HG03196 (cell line): ENCODE data around the gene EIF4G1.

Experiments used
- ATAC-seq: cut with Tn5 transposase; IDR thresholded peaks from one replicate; pipeline ENCODE4 v1.9.1; 2021; ENCODE audit not compliant: unreplicated experiment

The EIF4G1 gene

DNA sequence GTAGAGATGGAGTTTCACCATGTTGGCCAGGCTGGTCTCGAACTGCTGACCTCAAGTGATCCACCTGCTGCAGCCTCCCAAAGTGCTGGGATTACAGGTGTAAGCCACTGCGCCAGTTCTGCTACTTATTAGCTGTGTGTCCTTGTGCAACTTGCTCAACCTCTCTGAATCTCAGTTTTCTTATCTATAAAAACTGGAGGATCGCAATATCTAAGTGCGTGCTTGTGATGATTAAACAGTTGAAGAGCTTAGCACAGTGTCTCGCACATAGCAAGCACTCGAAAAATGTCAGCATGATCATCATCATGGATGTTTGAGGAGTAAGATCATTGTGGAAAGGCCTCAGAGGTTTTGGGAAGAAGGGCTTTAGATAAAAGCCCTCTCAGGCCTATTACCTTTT is 36.2 kb downstream of the EIF4G1 start:
- no peak for ATAC-seq

DNA sequence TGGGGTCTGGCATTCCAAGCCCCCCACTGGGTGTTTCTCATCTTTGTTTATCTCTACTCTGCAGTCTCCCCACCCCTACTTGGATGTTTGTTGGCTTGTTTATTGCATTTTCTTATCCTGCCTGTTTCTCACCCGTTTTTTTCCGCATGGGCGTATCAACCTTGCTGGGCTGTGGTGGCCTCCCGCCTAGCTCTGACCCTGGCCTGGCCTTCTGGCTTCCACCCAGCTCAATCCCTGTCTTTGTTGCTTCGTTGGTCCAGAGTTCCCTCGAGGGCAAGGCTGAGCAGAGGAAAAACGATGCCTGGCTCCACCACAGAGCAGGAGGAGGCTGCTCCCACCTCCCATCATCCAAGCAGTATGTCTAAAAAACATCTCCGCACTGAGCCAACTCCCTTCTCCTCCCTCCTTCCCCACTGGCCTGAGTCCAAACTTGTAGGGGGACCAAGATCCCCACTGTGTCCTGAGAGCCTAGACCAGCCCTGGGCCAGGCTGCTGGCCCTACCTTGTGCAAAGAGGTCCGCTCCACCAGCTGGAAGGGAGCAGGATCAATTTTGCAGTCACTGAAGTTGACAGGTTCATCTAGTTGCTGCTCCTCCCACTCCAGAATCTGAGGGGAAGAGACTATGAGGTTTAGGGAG is 37.2 kb downstream of the EIF4G1 start:
- no peak for ATAC-seq

DNA sequence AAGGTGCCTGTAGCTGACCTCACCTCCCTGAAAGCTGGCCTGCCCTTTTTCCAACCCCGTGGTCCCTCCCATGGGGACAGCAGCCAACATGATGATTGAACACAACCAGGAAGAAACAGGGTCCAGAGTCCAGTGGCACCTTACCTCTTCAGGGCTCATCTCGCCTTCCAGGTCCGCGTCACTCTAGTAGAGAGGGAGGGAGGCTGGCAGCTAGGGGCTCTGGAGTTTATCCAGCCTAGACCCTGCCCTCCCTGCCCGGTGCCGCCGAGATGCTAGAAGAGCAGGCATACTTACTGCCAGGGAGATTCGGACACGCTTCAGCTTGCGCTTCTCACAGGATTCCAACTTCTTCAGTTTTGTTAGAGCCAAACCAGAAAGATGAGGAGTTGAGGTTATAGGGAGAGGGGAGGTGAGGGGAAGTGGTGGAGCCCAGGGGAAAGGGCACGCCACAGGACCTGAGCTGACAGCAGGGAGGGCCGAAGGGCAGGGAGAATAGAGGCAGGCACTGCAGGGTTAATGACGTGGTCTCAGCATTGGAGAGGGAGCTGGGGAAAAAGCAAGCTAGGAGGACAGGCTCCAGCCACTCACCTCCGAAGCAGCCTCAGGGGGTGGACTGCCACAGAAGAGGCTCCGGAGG is 37.9 kb downstream of the EIF4G1 start:
- no peak for ATAC-seq

DNA sequence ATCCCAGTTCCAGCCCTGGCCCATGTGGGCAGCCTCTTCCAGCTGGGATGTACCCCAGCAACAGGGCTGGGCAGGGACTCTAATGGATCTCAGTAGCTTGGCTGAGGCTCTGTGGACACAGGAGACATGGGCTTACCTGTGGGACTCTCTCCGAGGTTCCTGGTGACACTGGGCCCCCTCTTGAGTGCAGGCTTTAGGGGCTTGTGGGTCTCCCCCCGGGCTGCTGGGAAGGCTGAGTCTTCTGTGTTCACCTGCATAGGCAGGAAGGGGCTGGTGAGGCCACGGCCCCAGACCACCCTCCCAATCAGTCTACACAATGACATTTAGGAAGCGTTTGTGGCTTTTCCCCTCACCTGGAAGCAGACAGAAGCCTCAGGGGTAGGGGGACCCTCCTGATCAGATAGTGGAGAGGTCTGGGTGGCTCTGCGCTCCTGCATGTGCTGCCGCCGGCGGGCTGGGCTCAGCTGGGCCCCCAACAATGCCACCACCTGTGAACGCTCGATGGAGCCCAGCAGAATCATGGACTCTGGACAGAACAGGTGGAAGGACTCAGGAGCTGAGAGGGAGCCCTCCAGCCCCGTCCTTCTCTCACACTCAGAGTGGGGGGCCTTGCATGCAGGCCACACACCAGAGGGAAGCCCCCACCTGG is 38.6 kb downstream of the EIF4G1 start:
- ATAC-seq: no peak

DNA sequence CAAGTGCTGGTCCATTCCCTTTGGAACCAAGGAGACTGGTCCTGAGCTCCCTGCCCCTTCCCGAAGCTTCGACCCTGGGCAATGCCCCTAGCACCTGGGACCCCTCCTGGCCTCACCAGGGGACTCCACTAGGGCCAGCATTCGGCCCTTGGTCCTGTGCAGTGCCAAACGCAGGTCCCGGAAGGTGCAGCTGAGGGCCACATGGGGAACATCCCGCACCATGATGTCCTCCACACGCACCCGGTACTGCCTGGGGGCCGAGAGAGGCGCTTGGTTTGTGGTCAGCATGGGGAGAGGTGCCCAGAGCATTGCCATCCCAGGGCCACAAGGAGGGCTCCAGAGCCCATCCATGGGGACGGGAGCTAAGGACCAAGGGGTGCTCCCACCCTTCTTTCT is 39.1 kb downstream of the EIF4G1 start:
- no peak for ATAC-seq

DNA sequence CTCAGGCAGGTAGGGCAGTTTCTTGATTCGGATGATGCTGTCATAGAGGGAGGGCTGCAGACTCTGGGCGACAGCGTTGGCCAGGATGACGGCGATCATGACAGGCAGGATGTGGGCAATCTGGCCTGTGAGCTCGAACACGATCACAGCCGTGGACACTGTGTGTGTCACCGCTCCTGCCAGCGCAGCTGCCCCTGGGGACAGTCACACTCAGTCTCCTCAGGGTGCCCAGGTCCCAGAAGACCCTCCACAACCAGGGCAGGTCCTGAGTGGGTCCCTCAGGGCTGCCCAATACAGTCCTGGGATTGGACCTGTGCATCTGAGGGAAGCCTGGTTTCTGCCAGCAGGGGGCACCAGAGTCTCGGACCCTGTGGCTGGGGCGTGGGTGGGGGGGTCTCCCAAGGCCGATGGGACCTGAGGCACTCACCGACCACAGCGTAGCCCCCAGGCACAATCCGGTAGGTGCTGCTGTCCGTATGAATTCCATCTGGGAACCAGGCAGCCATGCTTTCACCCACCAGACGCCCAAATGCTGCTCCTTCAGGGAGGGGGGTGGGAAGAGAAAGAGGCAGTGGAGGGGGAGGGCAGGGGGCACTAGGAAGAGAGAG is 39.8 kb downstream of the EIF4G1 start:
- no peak for ATAC-seq

GRCh38 chr3:184354754-184355153 is 40.3 kb downstream of the EIF4G1 start:
- ATAC-seq: no peak

DNA sequence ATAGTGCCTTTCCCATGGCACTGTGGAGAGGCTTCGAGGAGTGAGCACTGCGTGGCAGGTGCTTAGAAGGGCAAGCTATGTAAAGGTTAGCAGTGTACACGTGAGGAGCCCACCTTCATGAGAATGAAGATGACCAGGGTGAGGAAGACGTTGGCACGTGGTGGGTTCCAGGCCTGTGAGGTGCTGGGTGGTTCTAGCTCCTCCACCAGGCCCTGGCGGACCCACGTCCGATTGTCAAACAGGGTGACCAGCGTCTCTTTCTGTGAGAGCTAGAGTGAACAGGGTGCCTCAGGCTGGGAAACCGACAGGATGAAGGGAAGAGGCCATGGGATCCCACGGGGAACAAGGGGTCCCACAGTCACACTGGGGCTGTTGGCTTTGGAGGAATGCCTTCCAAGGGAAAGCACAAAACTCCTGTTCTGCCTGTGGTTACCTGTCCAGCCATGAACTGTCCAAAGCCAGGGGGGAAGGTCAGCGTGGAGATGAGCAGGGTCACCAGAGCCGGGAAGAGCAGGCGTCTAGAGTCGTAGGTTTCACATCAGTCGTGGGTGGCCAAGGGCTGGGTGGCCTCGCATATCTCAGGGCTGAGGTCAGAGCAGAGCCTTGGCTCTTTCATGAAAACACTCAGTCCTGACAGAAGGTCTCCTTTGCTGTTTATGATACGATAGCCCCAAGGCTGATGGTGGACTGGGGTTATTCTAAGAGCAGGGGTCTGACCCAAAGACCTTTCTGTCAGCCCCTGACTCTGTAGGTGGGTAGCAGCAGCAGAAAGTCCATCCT is 41.0 kb downstream of the EIF4G1 start:
- no peak for ATAC-seq

- ATAC-seq: no peak
These were observed 43.1 kb downstream of the EIF4G1 start for GRCh38 chr3:184357248-184358123.

DNA sequence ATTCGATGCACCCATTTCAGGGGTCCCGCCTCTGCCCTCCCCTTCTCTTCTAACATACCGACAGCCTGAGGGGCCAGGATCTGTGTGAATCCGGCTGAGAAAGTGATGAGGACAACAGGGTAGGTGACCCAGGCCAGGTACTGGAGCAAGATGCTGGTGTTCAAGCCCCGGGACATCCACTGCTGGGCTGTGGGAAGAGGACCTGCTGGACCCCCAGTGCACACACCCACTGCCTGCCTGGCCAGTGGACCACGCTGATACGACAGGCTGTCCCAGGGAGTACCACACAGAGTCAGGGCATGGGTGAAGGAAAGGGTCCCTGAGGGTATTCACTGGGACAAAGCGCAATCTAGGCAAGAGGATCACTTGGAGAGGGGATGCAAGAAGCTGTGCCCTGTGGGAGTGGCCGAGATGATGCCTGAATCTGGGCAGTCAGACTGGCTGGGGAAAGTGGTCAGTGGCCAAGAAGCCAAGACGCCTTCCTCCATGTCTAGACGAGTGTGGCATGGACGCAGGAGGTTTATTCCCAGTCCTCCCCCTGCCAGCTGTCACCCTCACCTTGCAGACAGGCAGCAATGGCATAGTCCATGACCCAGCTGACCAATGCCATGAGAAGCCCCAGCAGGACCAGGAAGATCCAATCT is 43.8 kb downstream of the EIF4G1 start:
- ATAC-seq: no peak

DNA sequence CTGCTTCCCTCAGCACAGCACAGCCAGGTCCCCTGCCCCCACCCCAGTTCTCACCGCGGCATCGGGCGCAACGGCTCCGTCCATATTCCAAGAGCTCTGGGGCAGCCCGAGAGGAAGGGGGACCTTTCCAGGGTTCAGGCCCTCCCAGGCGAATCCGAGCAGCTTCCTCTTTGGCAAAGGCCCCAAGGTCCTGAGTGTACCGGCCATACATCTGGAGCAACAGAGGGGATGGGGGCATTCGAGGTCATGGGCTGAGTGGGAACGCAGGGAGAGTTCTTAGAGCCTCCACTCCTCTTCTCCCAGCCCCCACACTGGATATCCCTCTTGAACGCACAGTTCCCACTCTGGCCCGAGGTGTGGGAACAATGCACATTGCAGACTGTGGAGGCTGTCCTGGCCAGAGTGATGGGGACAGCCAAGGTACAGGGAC is 44.5 kb downstream of the EIF4G1 start:
- ATAC-seq: no peak

DNA sequence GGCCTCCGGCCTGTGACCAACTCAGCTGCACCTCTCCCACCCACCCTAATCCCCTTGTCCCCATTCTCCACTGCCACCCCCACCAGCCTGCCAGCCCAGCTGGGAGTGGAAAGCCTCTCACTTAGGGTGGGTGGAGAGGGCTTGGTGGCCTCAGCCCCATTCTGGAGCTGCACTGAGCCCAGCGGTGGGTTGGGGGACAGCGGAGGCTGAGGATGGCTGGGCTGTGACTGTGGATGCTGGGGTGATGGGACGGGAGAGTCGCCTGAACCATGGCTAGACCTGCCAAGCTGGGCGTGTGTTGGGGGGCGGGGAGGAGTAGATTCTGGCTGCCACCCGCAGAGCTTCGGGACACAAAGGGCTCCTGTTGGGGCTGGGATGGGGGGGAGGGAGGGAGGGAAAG is 45.2 kb downstream of the EIF4G1 start:
- no peak for ATAC-seq

DNA sequence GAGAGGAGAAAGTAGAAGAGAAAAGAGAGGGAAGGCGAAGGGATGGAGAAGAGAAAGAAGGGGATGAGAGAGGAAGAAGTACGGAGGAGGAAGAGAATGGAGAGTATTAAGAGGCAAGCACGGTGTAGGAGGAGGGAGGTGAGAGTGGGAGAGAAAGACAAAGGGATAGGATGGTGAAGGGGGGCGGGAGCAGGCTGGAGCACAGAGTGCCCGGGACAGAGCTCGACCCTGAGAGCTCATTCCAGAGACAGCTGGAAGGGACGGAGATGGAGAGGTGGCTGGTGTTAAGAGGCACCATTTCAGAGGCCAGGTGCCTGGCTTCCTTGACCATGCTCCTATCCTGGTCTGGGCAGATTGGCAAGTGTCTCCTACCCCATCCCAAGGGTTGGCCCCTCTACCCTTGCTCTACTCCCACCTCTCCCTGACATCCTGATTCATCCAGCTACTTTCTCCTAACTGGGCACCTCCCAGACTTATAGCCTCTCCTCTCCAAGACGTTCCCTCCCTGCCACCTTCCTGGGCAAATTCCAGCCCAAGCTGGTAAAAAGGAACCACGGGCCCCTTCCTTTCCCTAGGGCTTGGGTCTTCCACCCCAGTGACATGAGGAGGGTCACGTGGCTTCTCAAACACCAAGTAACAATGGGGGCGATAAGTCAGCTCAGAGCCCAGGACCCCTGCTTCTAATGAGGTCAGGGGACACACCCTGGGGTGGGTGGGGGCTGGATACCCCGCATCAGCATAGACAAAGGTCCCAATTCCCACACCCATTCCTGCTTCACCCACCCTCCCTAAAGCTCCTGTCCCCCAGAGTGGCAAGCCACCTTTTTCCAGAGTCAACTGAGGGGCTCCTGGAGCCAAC is 45.9 kb downstream of the EIF4G1 start:
- no peak for ATAC-seq

DNA sequence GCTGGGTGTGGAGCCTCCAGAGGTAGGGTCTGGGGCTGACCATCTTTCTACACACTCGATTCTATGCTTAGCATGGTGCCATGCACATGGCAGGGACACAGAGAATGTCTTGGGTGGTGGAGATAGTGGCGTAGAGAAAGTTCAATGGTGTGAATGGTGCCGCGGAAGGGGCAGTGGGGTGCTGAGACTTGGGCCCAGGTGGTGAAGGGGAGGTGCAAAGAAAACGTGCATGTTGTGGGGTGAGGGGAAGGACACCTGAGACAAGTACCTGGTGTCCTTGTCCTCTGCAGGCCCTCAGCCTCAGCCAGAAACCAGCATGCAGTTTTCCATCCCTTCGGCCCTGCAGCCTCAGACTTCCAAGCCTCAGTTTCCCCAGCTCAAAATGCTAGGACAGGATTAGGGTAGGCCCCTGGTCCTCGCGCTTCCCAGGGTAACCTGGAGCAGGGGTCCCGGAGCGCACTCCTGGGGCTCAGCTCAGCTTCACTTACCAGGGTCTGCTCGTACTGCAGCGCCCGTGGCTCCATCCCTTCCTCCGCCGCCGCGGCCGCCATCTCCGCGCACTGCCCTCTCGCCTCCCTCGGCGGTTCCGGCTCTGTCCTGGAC is 46.6 kb downstream of the EIF4G1 start:
- peak; percentile 5 for ATAC-seq

DNA sequence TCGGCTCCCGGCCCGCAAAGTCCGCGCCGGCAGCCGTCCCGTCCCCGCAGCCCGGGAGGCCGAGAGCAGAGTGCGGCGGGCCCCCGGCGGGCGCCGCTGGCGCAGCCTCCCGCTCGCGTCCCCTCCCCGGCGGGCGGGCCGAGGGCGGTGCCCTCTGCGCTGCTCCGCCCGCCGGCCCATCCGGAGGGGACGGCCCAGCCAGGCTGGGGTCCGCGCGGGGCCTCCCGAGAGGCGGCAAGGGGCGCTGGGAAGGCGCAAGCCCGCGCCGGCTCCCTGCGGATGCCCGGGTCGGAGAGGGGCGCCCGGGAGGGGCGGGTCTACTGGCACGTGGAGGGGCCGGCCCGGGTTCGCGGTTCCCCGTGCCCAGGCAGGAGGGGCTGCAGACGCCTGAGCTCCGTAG is 47.1 kb downstream of the EIF4G1 start, which contains the start of the genes CLCN2 and POLR2H:
TSS of gene CLCN2 (minus strand) at position 74 of the 400 bp plus-strand sequence. CDS start 126 bp downstream, outside the sequence.
TSS of gene POLR2H (plus strand) at position 179 of the 400 bp plus-strand sequence. CDS start 1,783 bp downstream, outside the sequence.
- ATAC-seq: peak; percentile 44

DNA sequence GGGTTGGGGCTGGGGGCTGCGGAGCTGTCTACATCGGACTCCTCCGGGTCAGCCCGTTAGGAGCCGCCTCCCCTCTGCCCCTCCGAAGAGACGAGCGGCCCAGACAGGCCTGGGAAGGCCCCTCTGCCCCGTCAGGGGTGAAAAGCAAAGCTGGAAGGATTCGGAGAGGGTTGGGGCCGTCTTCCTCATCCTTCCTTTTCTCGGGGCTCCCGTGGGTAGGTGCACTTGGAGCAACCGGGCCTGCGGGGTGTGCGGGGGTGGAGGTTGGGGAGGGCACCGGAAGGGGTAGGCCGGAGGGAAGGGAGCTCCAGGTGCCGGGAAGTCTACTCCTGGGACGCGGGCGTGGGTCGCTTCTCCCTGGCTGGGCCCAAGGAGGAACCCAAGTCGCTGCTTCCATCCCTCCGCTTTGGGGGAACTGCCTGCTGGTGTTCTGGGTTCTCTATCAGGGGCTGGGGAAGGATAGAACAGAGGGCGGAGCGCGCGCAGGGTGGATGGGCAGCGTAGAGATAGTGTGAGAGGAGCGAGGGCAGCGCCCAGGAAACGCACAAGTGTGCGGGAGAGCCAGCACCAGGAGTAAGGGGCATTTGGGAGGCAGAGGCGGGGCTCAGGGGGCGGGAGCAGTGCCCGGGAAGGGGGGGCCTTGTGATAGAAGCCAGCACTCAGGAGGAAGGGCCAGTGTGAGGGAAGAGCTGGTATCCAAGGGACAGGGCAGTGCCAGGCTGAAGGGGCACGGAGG is 47.7 kb downstream of the EIF4G1 start:
- ATAC-seq: peak; percentile 11
